Liver (tissue), 3 donors: ENCODE results near the gene IGBP1.

Experiments
- ATF3 ChIP-seq: IDR thresholded peaks from 2 replicates; pipeline ENCODE4 v1.6.1; 2016; ENCODE audit warnings: antibody characterized with exemption
- CTCF ChIP-seq: fragments of 150-350 bp; IDR thresholded peaks from 2 replicates; pipeline ENCODE4 v1.5.1; 2017; ENCODE audit warnings: improper control_type of control experiment, low read depth, low read length; ENCODE audit not compliant: missing input control
- EGR1 ChIP-seq, 2 donors: IDR thresholded peaks; 2 replicates each; pipeline ENCODE4 v1.6.1; 2016 to 2018; ENCODE audit warnings: antibody characterized with exemption in 2 of 2, low read depth in 2 of 2
- GABPA ChIP-seq, 2 donors: IDR thresholded peaks in 1 of 2; conservative IDR thresholded peaks in 1 of 2; 2 replicates each; pipeline ENCODE4 v1.6.1; 2016; ENCODE audit warnings: antibody characterized with exemption in 2 of 2, mild to moderate bottlenecking in 1 of 2, moderate library complexity in 1 of 2
- RAD21 ChIP-seq, 2 donors: IDR thresholded peaks; 2 replicates each; pipeline ENCODE4 v1.6.1; 2016; ENCODE audit warnings: antibody characterized with exemption in 2 of 2, mild to moderate bottlenecking in 2 of 2
- donor health status: healthy.
- donor health status: healthy.

- TF ChIP-seq RAD21 (IDR thresholded peaks at IDR 0.05) (no peak), GABPA (IDR thresholded peaks at IDR 0.05 in 1 of 2, conservative IDR thresholded peaks at IDR 0.05 in 1 of 2) (no peak), ATF3 (no peak), CTCF (no peak), EGR1 (IDR thresholded peaks at IDR 0.05; ENCODE audit: low read depth in 2 of 2) (no peak)
These were observed 36.0 kb downstream of the IGBP1 start for GRCh38 chrX:70169281-70169680.
